HCT116 (cell line): ENCODE data around the gene MCL1. TPM values are rescaled to one million over a fixed set of nuclear protein-coding genes. Genes with fewer than 3 reads are reported as not detected.

Experiments used
- ATAC-seq: fragments of 200-7000 bp; cut with Tn5 transposase; 2 replicates; pipeline ENCODE4 v1.9.1; 2020; ENCODE audit warnings: mild to moderate bottlenecking, moderate library complexity
- BruUV-seq: library from RNA; stranded (reverse); fragments of 400-500 nt; replicated peaks from 2 replicates; lab custom pipeline; 2021; lab: Mats Ljungman, UMichigan
- CTCF ChIA-PET: fragments of 300-600 bp; sonication (Branson Sonifier 250); formaldehyde crosslinking; loops from one replicate; lab custom pipeline; 2021; ENCODE audit warnings: antibody characterized with exemption; lab: Charles Lee
- POLR2A ChIA-PET: fragments of 300-600, 350-600 bp; sonication (Branson Sonifier 250); formaldehyde crosslinking; loops from one replicate; lab custom pipeline; 2021; ENCODE audit warnings: antibody characterized with exemption; lab: Charles Lee
- RAD21 ChIA-PET, 2 experiments: fragments of 300-600 bp; sonication (Branson Sonifier 250); formaldehyde crosslinking; loops; one replicate each; lab custom pipeline; 2023; ENCODE audit warnings: low total read pairs in 2 of 2; ENCODE audit not compliant: uncharacterized antibody in 2 of 2, unreplicated experiment in 2 of 2, low non-redundant PET in 1 of 2; lab: Charles Lee
- DNase-seq: peaks from one replicate; pipeline ENCODE4 v3.0.0-alpha.2; 2010; ENCODE audit warnings: low read depth, low spot score
- H2AFZ ChIP-seq: fragments of 200-600 bp; shearing (Covaris generic), sonication (generic); 2 replicates; pipeline ENCODE4 v1.6.1; 2017; ENCODE audit warnings: low read depth, mixed run types, mixed read lengths, antibody characterized with exemption, low read length; ENCODE audit not compliant: poor library complexity, severe bottlenecking
- H3K27ac ChIP-seq: 2 replicates; pipeline ENCODE4 v1.5.1; 2012; ENCODE audit warnings: low read depth, low read length
- H3K27me3 ChIP-seq: fragments of 200-600 bp; sonication (generic); 2 replicates; pipeline ENCODE4 v1.6.1; 2016; ENCODE audit warnings: mixed run types, low read length, mixed read lengths; ENCODE audit not compliant: insufficient read depth
- H3K36me3 ChIP-seq, 2 experiments: fragments of 200-500 bp in 1 of 2; fragments of 200-600 bp in 1 of 2; sonication (Bioruptor generic) in 1 of 2; sonication (generic) in 1 of 2; 2 replicates each; pipeline versions ENCODE4 v1.5.1 to v1.6.1; 2014 to 2016; ENCODE audit warnings: low read length in 2 of 2, inconsistent platforms in 1 of 2, mixed read lengths in 1 of 2, mixed run types in 1 of 2; ENCODE audit not compliant: insufficient read depth in 2 of 2, control insufficient read depth in 1 of 2
- H3K4me1 ChIP-seq, 2 experiments: fragments of 200-600 bp in 1 of 2; sonication (generic) in 1 of 2; 2 replicates each; pipeline versions ENCODE4 v1.5.1 to v1.6.1; 2012 to 2017; ENCODE audit warnings: low read length in 2 of 2, inconsistent platforms in 1 of 2, mild to moderate bottlenecking in 1 of 2, mixed read lengths in 1 of 2, mixed run types in 1 of 2, moderate library complexity in 1 of 2; ENCODE audit not compliant: insufficient read depth in 2 of 2, control insufficient read depth in 1 of 2
- H3K4me2 ChIP-seq: fragments of 200-600 bp; sonication (generic); 2 replicates; pipeline ENCODE4 v1.6.1; 2017; ENCODE audit warnings: mixed run types, low read length, mixed read lengths
- H3K4me3 ChIP-seq, 2 experiments: fragments of 200-600 bp in 1 of 2; sonication (generic) in 1 of 2; replicated peaks in 1 of 2; 2 replicates each; pipeline ENCODE4 v1.5.1; 2011 to 2016; ENCODE audit warnings: low read length in 2 of 2, control low read depth in 1 of 2, low read depth in 1 of 2, mild to moderate bottlenecking in 1 of 2, mixed read lengths in 1 of 2, mixed run types in 1 of 2
- H3K79me2 ChIP-seq: fragments of 200-600 bp; sonication (generic); 2 replicates; pipeline ENCODE4 v1.6.1; 2017; ENCODE audit warnings: mild to moderate bottlenecking, mixed run types, low read length, moderate library complexity, mixed read lengths; ENCODE audit not compliant: insufficient read depth
- H3K9ac ChIP-seq: fragments of 200-600 bp; sonication (generic); 2 replicates; pipeline ENCODE4 v1.6.1; 2016; ENCODE audit warnings: low read length, mixed read lengths
- H3K9me2 ChIP-seq: fragments of 200-600 bp; sonication (generic), shearing (Covaris generic); 2 replicates; pipeline ENCODE4 v1.6.1; 2017; ENCODE audit warnings: mixed run types, mild to moderate bottlenecking, moderate library complexity; ENCODE audit not compliant: insufficient read depth
- H3K9me3 ChIP-seq, 2 experiments: fragments of 200-500 bp in 1 of 2; fragments of 200-600 bp in 1 of 2; sonication (Bioruptor generic) in 1 of 2; sonication (generic) in 1 of 2; 2 replicates each; pipeline ENCODE4 v1.6.1; 2014 to 2017; ENCODE audit warnings: low read length in 2 of 2, mixed read lengths in 2 of 2, inconsistent platforms in 1 of 2, low read depth in 1 of 2, mild to moderate bottlenecking in 1 of 2, mixed run types in 1 of 2, moderate library complexity in 1 of 2; ENCODE audit not compliant: control insufficient read depth in 1 of 2, insufficient read depth in 1 of 2
- H4K20me1 ChIP-seq: fragments of 200-600 bp; sonication (generic), shearing (Covaris generic); 2 replicates; pipeline ENCODE4 v1.6.1; 2017; ENCODE audit warnings: mixed run types, mild to moderate bottlenecking, moderate library complexity; ENCODE audit not compliant: insufficient read depth
- CEBPB ChIP-seq: IDR thresholded peaks from 2 replicates; pipeline ENCODE4 v1.6.1; 2012; ENCODE audit warnings: low read depth
- EGR1 ChIP-seq: IDR thresholded peaks from 2 replicates; pipeline ENCODE4 v1.6.1; 2012; ENCODE audit warnings: low read depth
- ELF1 ChIP-seq: IDR thresholded peaks from 2 replicates; pipeline ENCODE4 v1.6.1; 2012; ENCODE audit warnings: low read depth, borderline replicate concordance
- EZH2 ChIP-seq: fragments of 200-600 bp; sonication (generic); IDR thresholded peaks from 2 replicates; pipeline ENCODE4 v1.6.1; 2017; ENCODE audit warnings: antibody characterized with exemption, mixed run types
- FOSL1 ChIP-seq: IDR thresholded peaks from 2 replicates; pipeline ENCODE4 v1.6.1; 2012; ENCODE audit warnings: low read depth
- JUND ChIP-seq: IDR thresholded peaks from 2 replicates; pipeline ENCODE4 v1.6.1; 2012
- POLR2A ChIP-seq: IDR thresholded peaks from 2 replicates; pipeline ENCODE4 v1.7.0; 2011; ENCODE audit warnings: borderline replicate concordance; ENCODE audit not compliant: insufficient read depth, insufficient read length; ENCODE audit errors: extremely low read depth
- POLR2AphosphoS5 ChIP-seq: IDR thresholded peaks from 2 replicates; pipeline ENCODE4 v1.6.1; 2011; ENCODE audit warnings: mild to moderate bottlenecking, low read depth, low read length, moderate library complexity
- RAD21 ChIP-seq: IDR thresholded peaks from 2 replicates; pipeline ENCODE4 v1.6.1; 2012; ENCODE audit warnings: low read depth, mild to moderate bottlenecking
- SIN3A ChIP-seq: IDR thresholded peaks from 2 replicates; pipeline ENCODE4 v1.6.1; 2012; ENCODE audit warnings: low read depth
- SP1 ChIP-seq: IDR thresholded peaks from 2 replicates; pipeline ENCODE4 v1.6.1; 2012; ENCODE audit warnings: low read depth
- SRF ChIP-seq: IDR thresholded peaks from 2 replicates; pipeline ENCODE4 v1.6.1; 2012; ENCODE audit warnings: low read depth
- TCF7L2 ChIP-seq: IDR thresholded peaks from 2 replicates; pipeline ENCODE4 v1.7.0; 2011; ENCODE audit warnings: borderline replicate concordance, inconsistent platforms; ENCODE audit not compliant: insufficient read depth, insufficient read length; ENCODE audit errors: extremely low read depth
- YY1 ChIP-seq: IDR thresholded peaks from 2 replicates; pipeline ENCODE4 v1.6.1; 2011; ENCODE audit warnings: low read length, low read depth, moderate library complexity, mild to moderate bottlenecking; ENCODE audit not compliant: insufficient replicate concordance; ENCODE audit errors: extremely low read depth
- ZFX ChIP-seq: fragments of 450-650 bp; IDR thresholded peaks from 2 replicates; pipeline ENCODE4 v1.6.1; 2017
- ZNF274 ChIP-seq: fragments of 200-500 bp; sonication (Bioruptor generic); IDR thresholded peaks from 2 replicates; pipeline ENCODE4 v1.6.1; 2014; ENCODE audit warnings: mild to moderate bottlenecking, low read depth, low read length, inconsistent platforms
- intact Hi-C: fragments of 100-400 bp; cut with micrococcal nuclease; formaldehyde crosslinking; loops from 2 replicates; pipeline ENCODE4 v1.10.0; 2022
- total RNA-seq: library from RNA; stranded (reverse); gene quantifications from one replicate; pipeline ENCODE4 v1.2.1, GENCODE V29; 2021; ENCODE audit not compliant: unreplicated experiment
- TF ChIP-seq, protein P1 (sequence below), 3 experiments: fragments of 200-600 bp in 1 of 3; sonication (generic) in 1 of 3; IDR thresholded peaks in 2 of 3; conservative IDR thresholded peaks in 1 of 3; 2 replicates each; pipeline ENCODE4 v1.5.1; 2012 to 2017; ENCODE audit warnings: low read depth in 2 of 3, low read length in 2 of 3, antibody characterized with exemption in 1 of 3, borderline replicate concordance in 1 of 3, control low read depth in 1 of 3, mild to moderate bottlenecking in 1 of 3, mixed read lengths in 1 of 3, mixed run types in 1 of 3, moderate library complexity in 1 of 3; ENCODE audit not compliant: insufficient read depth in 1 of 3
- TF ChIP-seq, protein P2 (sequence below): IDR thresholded peaks from 2 replicates; pipeline ENCODE4 v1.6.1; 2012
- TF ChIP-seq, protein P3 (sequence below): IDR thresholded peaks from 2 replicates; pipeline ENCODE4 v1.6.1; 2012
- TF ChIP-seq, protein P4 (sequence below): IDR thresholded peaks from 2 replicates; pipeline ENCODE4 v1.6.1; 2011; ENCODE audit warnings: mild to moderate bottlenecking, low read length, moderate library complexity; ENCODE audit not compliant: insufficient replicate concordance; ENCODE audit errors: extremely low read depth

The MCL1 gene
- total RNA-seq, 1 experiment from 2014 or later = 146 TPM

DNA sequence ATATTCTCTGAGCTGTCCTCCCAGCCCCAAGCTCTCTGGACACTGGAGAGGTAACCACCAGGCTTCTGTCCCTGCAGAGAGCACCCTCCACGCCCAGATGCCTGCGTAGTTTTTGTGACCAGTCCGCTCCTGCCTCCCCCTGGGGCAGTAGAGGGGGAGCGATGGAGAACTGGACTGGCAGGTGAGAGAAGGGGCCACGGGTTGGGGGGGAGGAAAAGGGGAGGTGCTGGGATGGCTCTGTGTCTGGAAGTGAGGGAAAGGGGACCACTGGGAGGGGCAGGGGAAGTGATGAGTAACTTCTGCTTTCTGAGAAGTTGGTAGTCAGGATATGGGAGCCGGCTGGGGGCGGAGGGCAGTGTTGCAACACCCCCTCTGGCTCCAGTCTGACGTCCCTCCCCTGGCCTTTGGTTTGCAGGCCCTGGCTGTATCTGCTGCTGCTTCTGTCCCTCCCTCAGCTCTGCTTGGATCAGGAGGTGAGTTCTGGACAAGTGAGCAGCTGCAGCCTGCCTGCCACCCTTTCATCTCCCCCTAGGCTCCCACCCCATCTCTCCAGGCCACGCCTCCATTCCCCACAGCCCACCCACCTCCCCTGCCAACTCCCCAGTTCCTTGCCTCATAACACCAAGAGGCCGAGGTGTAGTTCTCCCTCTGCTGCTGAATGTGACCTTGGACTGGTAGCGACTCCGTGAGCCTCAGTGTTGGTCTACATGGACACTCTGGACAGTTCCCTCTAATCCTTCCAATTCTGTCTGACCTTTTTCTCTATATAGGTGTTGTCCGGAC is 27.1 kb downstream of the MCL1 start:
- Histone ChIP-seq H3K4me2 (no peak overlapping the region), H3K4me1 (peaks cover 10 to 23% of the 10 kb centered on the region in 2 experiments; a peak in 3 of 4 replicates), H3K9me2 (no peaks in the 10 kb centered on the region), H3K79me2 (no peaks in the 10 kb centered on the region), H2AFZ (no peak overlapping the region), H3K36me3 (no peaks in the 10 kb centered on the region)
- CTCF ChIA-PET = interaction anchor here (2.5 kb wide), 1 partner anchor 8 kb away, joined by 29 read pairs; no protein-coding TSS in a partner anchor
- RAD21 ChIA-PET = no interaction called here
- TF ChIP-seq SIN3A = no peak
- no peak for TF ChIP-seq ZFX
- TF ChIP-seq JUND = no peak
- TF ChIP-seq SP1 = no peak
- no peak for TF ChIP-seq YY1
- TF ChIP-seq, protein P1, sequence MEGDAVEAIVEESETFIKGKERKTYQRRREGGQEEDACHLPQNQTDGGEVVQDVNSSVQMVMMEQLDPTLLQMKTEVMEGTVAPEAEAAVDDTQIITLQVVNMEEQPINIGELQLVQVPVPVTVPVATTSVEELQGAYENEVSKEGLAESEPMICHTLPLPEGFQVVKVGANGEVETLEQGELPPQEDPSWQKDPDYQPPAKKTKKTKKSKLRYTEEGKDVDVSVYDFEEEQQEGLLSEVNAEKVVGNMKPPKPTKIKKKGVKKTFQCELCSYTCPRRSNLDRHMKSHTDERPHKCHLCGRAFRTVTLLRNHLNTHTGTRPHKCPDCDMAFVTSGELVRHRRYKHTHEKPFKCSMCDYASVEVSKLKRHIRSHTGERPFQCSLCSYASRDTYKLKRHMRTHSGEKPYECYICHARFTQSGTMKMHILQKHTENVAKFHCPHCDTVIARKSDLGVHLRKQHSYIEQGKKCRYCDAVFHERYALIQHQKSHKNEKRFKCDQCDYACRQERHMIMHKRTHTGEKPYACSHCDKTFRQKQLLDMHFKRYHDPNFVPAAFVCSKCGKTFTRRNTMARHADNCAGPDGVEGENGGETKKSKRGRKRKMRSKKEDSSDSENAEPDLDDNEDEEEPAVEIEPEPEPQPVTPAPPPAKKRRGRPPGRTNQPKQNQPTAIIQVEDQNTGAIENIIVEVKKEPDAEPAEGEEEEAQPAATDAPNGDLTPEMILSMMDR (IDR thresholded peaks at IDR 0.05 in 2 of 3, conservative IDR thresholded peaks at IDR 0.05 in 1 of 3; ENCODE audit: borderline replicate concordance in 1 of 3, insufficient read depth in 1 of 3, low read depth in 2 of 3, low read length in 2 of 3) = no peak
- no peak for TF ChIP-seq EGR1
- no peak for TF ChIP-seq EZH2
- TF ChIP-seq, protein P2, sequence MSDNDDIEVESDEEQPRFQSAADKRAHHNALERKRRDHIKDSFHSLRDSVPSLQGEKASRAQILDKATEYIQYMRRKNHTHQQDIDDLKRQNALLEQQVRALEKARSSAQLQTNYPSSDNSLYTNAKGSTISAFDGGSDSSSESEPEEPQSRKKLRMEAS = no peak
- no peak for TF ChIP-seq ZNF274
- no peak for TF ChIP-seq TCF7L2
- TF ChIP-seq CEBPB = no peak
- TF ChIP-seq, protein P3, sequence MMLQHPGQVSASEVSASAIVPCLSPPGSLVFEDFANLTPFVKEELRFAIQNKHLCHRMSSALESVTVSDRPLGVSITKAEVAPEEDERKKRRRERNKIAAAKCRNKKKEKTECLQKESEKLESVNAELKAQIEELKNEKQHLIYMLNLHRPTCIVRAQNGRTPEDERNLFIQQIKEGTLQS = no peak
- no peak for TF ChIP-seq ELF1
- TF ChIP-seq FOSL1 = no peak
- no peak for TF ChIP-seq POLR2A
- TF ChIP-seq SRF = no peak
- no peak for TF ChIP-seq RAD21
- TF ChIP-seq, protein P4, sequence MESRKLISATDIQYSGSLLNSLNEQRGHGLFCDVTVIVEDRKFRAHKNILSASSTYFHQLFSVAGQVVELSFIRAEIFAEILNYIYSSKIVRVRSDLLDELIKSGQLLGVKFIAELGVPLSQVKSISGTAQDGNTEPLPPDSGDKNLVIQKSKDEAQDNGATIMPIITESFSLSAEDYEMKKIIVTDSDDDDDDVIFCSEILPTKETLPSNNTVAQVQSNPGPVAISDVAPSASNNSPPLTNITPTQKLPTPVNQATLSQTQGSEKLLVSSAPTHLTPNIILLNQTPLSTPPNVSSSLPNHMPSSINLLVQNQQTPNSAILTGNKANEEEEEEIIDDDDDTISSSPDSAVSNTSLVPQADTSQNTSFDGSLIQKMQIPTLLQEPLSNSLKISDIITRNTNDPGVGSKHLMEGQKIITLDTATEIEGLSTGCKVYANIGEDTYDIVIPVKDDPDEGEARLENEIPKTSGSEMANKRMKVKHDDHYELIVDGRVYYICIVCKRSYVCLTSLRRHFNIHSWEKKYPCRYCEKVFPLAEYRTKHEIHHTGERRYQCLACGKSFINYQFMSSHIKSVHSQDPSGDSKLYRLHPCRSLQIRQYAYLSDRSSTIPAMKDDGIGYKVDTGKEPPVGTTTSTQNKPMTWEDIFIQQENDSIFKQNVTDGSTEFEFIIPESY = no peak
- no peak for TF ChIP-seq POLR2AphosphoS5
- TF ChIP-seq, all 23 proteins: peak for 0
- Histone ChIP-seq H3K27me3 (no peaks in the 10 kb centered on the region), H3K9me3 (no peaks in the 10 kb centered on the region), H4K20me1 (no peaks in the 10 kb centered on the region), H3K27ac (no peak overlapping the region), H3K4me3 (no peak overlapping the region), H3K9ac (no peak overlapping the region)
- ATAC-seq (no peak), DNase-seq (no peak)
- no TSS peak for BruUV-seq
- POLR2A ChIA-PET = no interaction called here
- intact Hi-C loops = no loop called here
